Type B pancreatic cell (in vitro differentiated cells): ENCODE measurements around the gene REEP3. TPM values are rescaled to one million over a fixed set of nuclear protein-coding genes. Genes with fewer than 3 reads are reported as not detected.

Experiments
- DNase-seq: peaks from one replicate; pipeline ENCODE4 v3.0.0; 2021; ENCODE audit warnings: mixed read lengths; ENCODE audit not compliant: unreplicated experiment; ENCODE audit errors: extremely low spot score
- H3K27ac Mint-ChIP-seq: 2 replicates; pipeline ENCODE4 v1.8.0; 2021; ENCODE audit warnings: mild to moderate bottlenecking, mixed read lengths
- H3K27me3 Mint-ChIP-seq: 2 replicates; pipeline ENCODE4 v1.8.0; 2021; ENCODE audit warnings: mixed read lengths
- H3K36me3 Mint-ChIP-seq: 2 replicates; pipeline ENCODE4 v1.8.0; 2021; ENCODE audit warnings: mixed read lengths
- H3K4me1 Mint-ChIP-seq: one replicate; pipeline ENCODE4 v1.8.0; 2021; ENCODE audit warnings: mixed read lengths; ENCODE audit not compliant: unreplicated experiment
- H3K4me3 Mint-ChIP-seq: 2 replicates; pipeline ENCODE4 v1.8.0; 2021; ENCODE audit warnings: mild to moderate bottlenecking, mixed read lengths
- H3K9me3 Mint-ChIP-seq: 2 replicates; pipeline ENCODE4 v1.8.0; 2021; ENCODE audit warnings: mixed read lengths
- CTCF ChIP-seq: fragments of 200-600 bp; sonication (generic); conservative IDR thresholded peaks from 2 replicates; pipeline ENCODE4 v1.5.0; 2021; ENCODE audit warnings: antibody characterized with exemption, mild to moderate bottlenecking
- total RNA-seq: library from RNA; stranded (reverse); gene quantifications from 2 replicates; pipeline ENCODE4 v1.2.1, GENCODE V29; 2021; ENCODE audit warnings: low replicate concordance

REEP3 gene
- total RNA-seq, 1 donor from 2014 or later, result 38.1 TPM

- Mint-ChIP-seq H3K27ac (no peak overlapping the region), H3K27me3 (no peaks in the 10 kb centered on the region), H3K36me3 (peaks cover 27% of the 10 kb centered on the region), H3K4me3 (no peak overlapping the region), H3K9me3 (no peaks in the 10 kb centered on the region), H3K4me1 (peaks cover 9% of the 10 kb centered on the region)
- no peak for TF ChIP-seq CTCF
- no peak for DNase-seq
These were observed 75.7 kb downstream of the REEP3 start for GRCh38 chr10:63596924-63597323.

DNA sequence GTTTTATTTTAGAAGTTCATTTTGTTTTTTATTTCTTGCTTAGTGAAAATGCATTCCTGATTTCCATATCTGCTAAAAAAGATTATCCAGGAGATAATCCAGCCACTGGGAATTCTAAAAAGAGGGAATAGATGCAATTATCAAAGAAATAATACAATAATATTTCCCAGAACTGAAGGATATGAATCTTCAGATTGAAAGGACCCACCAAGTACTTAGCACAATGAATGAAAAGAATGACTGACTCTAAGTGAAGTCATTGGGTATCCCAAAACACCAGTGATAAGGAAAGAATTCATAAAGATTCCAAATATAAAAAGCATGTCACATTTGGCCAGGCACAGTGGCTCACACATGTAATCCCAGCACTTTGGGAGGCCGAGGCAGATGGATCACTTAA lies 79.3 kb downstream of the REEP3 start:
- H3K27ac Mint-ChIP-seq, result no peak overlapping the region
- H3K27me3 Mint-ChIP-seq, result no peaks in the 10 kb centered on the region
- H3K4me1 Mint-ChIP-seq, result no peaks in the 10 kb centered on the region
- DNase-seq, result no peak
- no peak overlapping the region for H3K4me3 Mint-ChIP-seq
- no peak for TF ChIP-seq CTCF
- H3K9me3 Mint-ChIP-seq, result no peaks in the 10 kb centered on the region
- peaks cover 20% of the 10 kb centered on the region for H3K36me3 Mint-ChIP-seq

DNA sequence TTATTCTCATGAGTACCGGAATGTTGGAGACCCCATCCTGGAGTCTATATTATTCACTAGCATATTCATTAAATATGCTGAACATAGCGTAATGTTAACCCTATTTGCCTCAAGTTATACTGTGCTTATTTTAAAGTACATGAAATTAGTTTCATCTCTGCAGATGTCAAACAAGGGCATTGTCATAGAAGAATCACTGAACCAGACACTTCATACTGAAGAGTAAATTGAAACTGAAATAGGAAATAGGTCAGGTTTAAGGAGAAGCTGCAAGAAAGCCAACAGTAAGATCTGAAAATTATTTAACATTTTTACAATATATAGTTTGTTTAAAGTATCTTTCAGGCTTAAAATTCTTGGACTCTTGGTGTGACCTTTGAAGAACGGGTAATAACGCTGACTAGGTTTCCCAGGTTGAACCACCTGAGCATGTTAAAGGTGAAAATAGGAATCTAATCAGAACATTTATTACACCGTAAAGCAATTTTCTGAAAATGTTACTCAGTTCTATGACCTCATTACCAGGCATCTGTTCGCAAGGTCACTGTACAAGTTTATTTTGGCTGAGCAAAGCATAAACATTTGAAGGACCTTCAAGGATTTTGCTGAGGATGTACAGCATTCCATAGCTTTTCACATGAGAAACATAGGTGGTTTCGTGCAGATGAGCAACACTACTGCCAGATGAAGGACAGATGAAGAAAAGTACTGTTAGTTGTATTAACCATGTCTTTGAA lies 82.7 kb downstream of the REEP3 start:
- DNase-seq, result no peak
- H3K9me3 Mint-ChIP-seq, result no peaks in the 10 kb centered on the region
- peaks cover 12% of the 10 kb centered on the region for H3K36me3 Mint-ChIP-seq
- H3K27me3 Mint-ChIP-seq, result no peaks in the 10 kb centered on the region
- no peak overlapping the region for H3K4me3 Mint-ChIP-seq
- TF ChIP-seq CTCF, result no peak
- H3K27ac Mint-ChIP-seq, result no peak overlapping the region
- H3K4me1 Mint-ChIP-seq, result no peaks in the 10 kb centered on the region

DNA sequence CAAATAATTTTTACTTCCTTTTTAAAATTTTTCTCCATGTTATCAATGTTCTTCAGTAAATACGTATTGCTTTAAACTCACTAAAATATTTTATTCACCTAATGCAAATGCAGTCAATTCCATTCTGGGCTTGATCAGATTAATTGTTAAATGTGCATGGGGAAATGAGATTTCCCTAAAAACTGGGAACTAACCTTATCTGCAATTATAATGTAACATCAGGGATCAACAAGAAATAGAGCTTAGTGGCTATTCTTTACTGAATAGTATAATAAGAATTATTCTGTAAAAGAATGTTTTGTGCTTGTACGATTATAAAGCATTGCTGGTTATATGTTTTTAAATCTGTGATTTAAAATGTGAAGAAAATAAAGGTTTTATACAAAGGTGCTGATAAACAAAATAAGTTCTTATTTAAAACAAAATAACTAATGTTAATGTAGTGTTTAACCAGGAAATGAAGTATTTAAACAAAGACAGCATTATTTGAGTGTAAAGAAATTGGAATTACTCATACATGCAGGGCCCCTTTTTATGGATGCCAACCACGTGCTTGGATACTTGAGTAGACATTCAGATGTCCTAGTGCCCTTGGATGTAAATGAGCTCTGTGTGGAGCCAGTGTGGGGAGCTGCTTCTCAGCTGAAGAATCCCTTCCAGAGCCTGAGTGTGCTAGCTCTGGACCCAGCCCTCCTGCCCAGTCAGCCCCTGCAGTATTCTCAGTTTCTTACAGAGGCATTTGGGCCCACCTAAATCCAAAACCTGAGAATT lies 84.2 kb downstream of the REEP3 start:
- H3K27me3 Mint-ChIP-seq, result no peaks in the 10 kb centered on the region
- H3K27ac Mint-ChIP-seq, result no peak overlapping the region

GRCh38 chr10:63608511-63608910 lies 87.3 kb downstream of the REEP3 start:
- TF ChIP-seq CTCF, result no peak
- DNase-seq, result no peak
- Mint-ChIP-seq H3K4me1 (no peaks in the 10 kb centered on the region), H3K4me3 (no peak overlapping the region), H3K27ac (no peak overlapping the region), H3K36me3 (no peaks in the 10 kb centered on the region), H3K9me3 (no peaks in the 10 kb centered on the region), H3K27me3 (no peaks in the 10 kb centered on the region)

More for the DNA sequence above, 84.2 kb downstream of the REEP3 start:
- H3K4me3 Mint-ChIP-seq, result no peak overlapping the region
- TF ChIP-seq CTCF, result no peak
- DNase-seq, result no peak
- no peaks in the 10 kb centered on the region for H3K4me1 Mint-ChIP-seq
- peaks cover 8% of the 10 kb centered on the region for H3K36me3 Mint-ChIP-seq
- H3K9me3 Mint-ChIP-seq, result no peaks in the 10 kb centered on the region
